Neural cell (in vitro differentiated cells): ENCODE results near the gene OPRL1. TPM values are rescaled to one million over a fixed set of nuclear protein-coding genes. Genes with fewer than 3 reads are reported as not detected.

Experiments used
- H2AFZ ChIP-seq: fragments of 200-600, 300-800 bp; sonication (generic), shearing (Covaris generic); 2 replicates; pipeline ENCODE4 v1.6.0; 2014; ENCODE audit warnings: low read depth, mild to moderate bottlenecking, antibody characterized with exemption, low read length, moderate library complexity
- H3F3A ChIP-seq: fragments of 200-600 bp; shearing (Covaris generic); 2 replicates; pipeline ENCODE4 v1.6.1; 2016; ENCODE audit warnings: mild to moderate bottlenecking, moderate library complexity, mixed read lengths, antibody characterized with exemption, low read length; ENCODE audit not compliant: insufficient read depth, poor library complexity, severe bottlenecking
- H3K27ac ChIP-seq: fragments of 200-600, 300-800 bp; sonication (generic), shearing (Covaris generic); 2 replicates; pipeline ENCODE4 v1.5.1; 2014; ENCODE audit warnings: mild to moderate bottlenecking, low read length, moderate library complexity
- H3K27me3 ChIP-seq: fragments of 300-800, 200-600 bp; sonication (generic), shearing (Covaris generic); 2 replicates; pipeline ENCODE4 v1.6.0; 2014; ENCODE audit warnings: mild to moderate bottlenecking, low read depth, low read length, moderate library complexity; ENCODE audit not compliant: insufficient read depth
- H3K36me3 ChIP-seq: fragments of 300-800, 200-600 bp; sonication (generic), shearing (Covaris generic); 2 replicates; pipeline ENCODE4 v1.5.1; 2014; ENCODE audit warnings: mild to moderate bottlenecking, antibody characterized with exemption, low read length, moderate library complexity; ENCODE audit not compliant: insufficient read depth
- H3K4me2 ChIP-seq: fragments of 300-800, 200-600 bp; sonication (generic), shearing (Covaris generic); 2 replicates; pipeline ENCODE4 v1.6.0; 2014; ENCODE audit warnings: mild to moderate bottlenecking, low read length
- H3K4me3 ChIP-seq: fragments of 300-800, 200-600 bp; sonication (generic), shearing (Covaris generic); 2 replicates; pipeline ENCODE4 v1.5.1; 2014; ENCODE audit warnings: mild to moderate bottlenecking, low read length, moderate library complexity
- H3K79me2 ChIP-seq: fragments of 200-600 bp; shearing (Covaris generic); replicated peaks from 2 replicates; pipeline ENCODE4 v1.6.0; 2014; ENCODE audit warnings: mild to moderate bottlenecking, low read length, moderate library complexity; ENCODE audit not compliant: insufficient read depth
- H3K9ac ChIP-seq: fragments of 300-800, 200-600 bp; sonication (generic), shearing (Covaris generic); 2 replicates; pipeline ENCODE4 v1.6.1; 2016; ENCODE audit warnings: mild to moderate bottlenecking, low read length, mixed read lengths
- H3K9me2 ChIP-seq: fragments of 200-600 bp; shearing (Covaris generic); 2 replicates; pipeline ENCODE4 v1.6.1; 2016; ENCODE audit warnings: mild to moderate bottlenecking, low read length, mixed read lengths; ENCODE audit not compliant: insufficient read depth
- H3K9me3 ChIP-seq: fragments of 200-600, 300-800 bp; sonication (generic), shearing (Covaris generic); 2 replicates; pipeline ENCODE4 v1.6.1; 2016; ENCODE audit warnings: mild to moderate bottlenecking, mixed run types, low read length, moderate library complexity, mixed read lengths
- H4K20me1 ChIP-seq: fragments of 200-600 bp; shearing (Covaris generic); 2 replicates; pipeline ENCODE4 v1.6.1; 2016; ENCODE audit warnings: mild to moderate bottlenecking, mixed run types; ENCODE audit not compliant: insufficient read depth
- CTCF ChIP-seq: fragments of 450-650 bp; IDR thresholded peaks from 2 replicates; pipeline ENCODE4 v1.5.1; 2014; ENCODE audit warnings: antibody characterized with exemption, mild to moderate bottlenecking, moderate library complexity; ENCODE audit not compliant: poor library complexity, severe bottlenecking
- EP300 ChIP-seq: fragments of 450-650 bp; conservative IDR thresholded peaks from 2 replicates; pipeline ENCODE4 v1.6.1; 2014; ENCODE audit warnings: antibody characterized with exemption, mild to moderate bottlenecking, moderate library complexity; ENCODE audit not compliant: poor library complexity, severe bottlenecking
- EZH2 ChIP-seq: fragments of 200-600, 300-800 bp; shearing (Covaris generic), sonication (generic); IDR thresholded peaks from 2 replicates; pipeline ENCODE4 v1.6.1; 2014; ENCODE audit warnings: antibody characterized with exemption, low read length, borderline replicate concordance, mild to moderate bottlenecking; ENCODE audit not compliant: insufficient read depth, poor library complexity, severe bottlenecking
- MXI1 ChIP-seq: fragments of 450-650 bp; conservative IDR thresholded peaks from 2 replicates; pipeline ENCODE4 v1.6.1; 2014; ENCODE audit warnings: antibody characterized with exemption, mild to moderate bottlenecking; ENCODE audit not compliant: poor library complexity, severe bottlenecking
- POLR2AphosphoS5 ChIP-seq: IDR thresholded peaks from 2 replicates; pipeline ENCODE4 v1.6.1; 2012
- RAD21 ChIP-seq: fragments of 450-650 bp; conservative IDR thresholded peaks from 2 replicates; pipeline ENCODE4 v1.6.1; 2014; ENCODE audit warnings: antibody characterized with exemption, mild to moderate bottlenecking, moderate library complexity
- REST ChIP-seq: IDR thresholded peaks from 2 replicates; pipeline ENCODE4 v1.6.1; 2012; ENCODE audit warnings: borderline replicate concordance
- SMC3 ChIP-seq: fragments of 450-650 bp; conservative IDR thresholded peaks from 2 replicates; pipeline ENCODE4 v1.6.1; 2014; ENCODE audit warnings: antibody characterized with exemption, mild to moderate bottlenecking, moderate library complexity; ENCODE audit not compliant: poor library complexity
- TAF1 ChIP-seq: IDR thresholded peaks from 2 replicates; pipeline ENCODE4 v1.6.1; 2012; ENCODE audit warnings: low read depth
- polyA plus RNA-seq: library from polyadenylated mRNA; depleted of rRNA; stranded (reverse); fragments of >200 nt; gene quantifications from 2 replicates; pipeline ENCODE4 v1.2.3, GENCODE V29; 2014

Gene OPRL1
- polyA plus RNA-seq, 1 donor from 2014 or later: 18.3 TPM

- H3F3A ChIP-seq: no peaks in the 10 kb centered on the region
- H4K20me1 ChIP-seq: no peaks in the 10 kb centered on the region
- H3K79me2 ChIP-seq: peaks cover 7% of the 10 kb centered on the region
- H3K27me3 ChIP-seq: no peaks in the 10 kb centered on the region
- no peaks in the 10 kb centered on the region for H3K9me2 ChIP-seq
- peak overlapping the region; percentile 83 for H3K9ac ChIP-seq
- peak overlapping the region; percentile 74 for H3K4me2 ChIP-seq
- H3K9me3 ChIP-seq: no peaks in the 10 kb centered on the region
- no peaks in the 10 kb centered on the region for H3K36me3 ChIP-seq
- no peak overlapping the region for H2AFZ ChIP-seq
- no peak overlapping the region for H3K27ac ChIP-seq
- peak overlapping the region; percentile 78 for H3K4me3 ChIP-seq
- TF ChIP-seq MXI1: no peak
- no peak for TF ChIP-seq SMC3
- no peak for TF ChIP-seq RAD21
- no peak for TF ChIP-seq EZH2
Observed at GRCh38 chr20:64064145-64064698, 15.7 kb upstream of the OPRL1 start.

GRCh38 chr20:64065062-64065973 is 14.6 kb upstream of the OPRL1 start:
- Histone ChIP-seq H3K27me3 (no peaks in the 10 kb centered on the region), H3K27ac (no peak overlapping the region), H3K4me2 (no peak overlapping the region), H3F3A (no peaks in the 10 kb centered on the region), H2AFZ (no peak overlapping the region), H4K20me1 (no peaks in the 10 kb centered on the region), H3K36me3 (no peaks in the 10 kb centered on the region), H3K9me3 (no peaks in the 10 kb centered on the region), H3K4me3 (no peak overlapping the region), H3K9ac (no peak overlapping the region), H3K79me2 (peaks cover 7% of the 10 kb centered on the region), H3K9me2 (no peaks in the 10 kb centered on the region)
- TF ChIP-seq MXI1 (no peak), SMC3 (no peak), REST (no peak), CTCF (no peak), RAD21 (no peak), EP300 (no peak), POLR2AphosphoS5 (no peak), TAF1 (no peak), EZH2 (no peak)
